ENCODE data around the gene PLK2.

GRCh38 chr5:58497386-58497785 lies 37.5 kb upstream of the PLK2 start:
- TF ChIP-seq CTCF (IDR thresholded peaks at IDR 0.05 in 4 of 5, conservative IDR thresholded peaks at IDR 0.05 in 1 of 5) (no peak), POLR2A (IDR thresholded peaks at IDR 0.05) (no peak)
